ENCODE measurements around the gene TTC1. TPM values are rescaled to one million over a fixed set of nuclear protein-coding genes. Genes with fewer than 3 reads are reported as not detected.
A peak's percentile ranks its signal among the peaks of the same experiment; 100 is the strongest.
"Not testable (repeated sequence)": the region's sequence is repeated elsewhere in the genome, so short reads cannot be mapped to it uniquely, and the experiment has no call there.

TTC1 gene
- total RNA-seq, 2 experiments from 2014 or later: 50.1 to 51.6 TPM

DNA sequence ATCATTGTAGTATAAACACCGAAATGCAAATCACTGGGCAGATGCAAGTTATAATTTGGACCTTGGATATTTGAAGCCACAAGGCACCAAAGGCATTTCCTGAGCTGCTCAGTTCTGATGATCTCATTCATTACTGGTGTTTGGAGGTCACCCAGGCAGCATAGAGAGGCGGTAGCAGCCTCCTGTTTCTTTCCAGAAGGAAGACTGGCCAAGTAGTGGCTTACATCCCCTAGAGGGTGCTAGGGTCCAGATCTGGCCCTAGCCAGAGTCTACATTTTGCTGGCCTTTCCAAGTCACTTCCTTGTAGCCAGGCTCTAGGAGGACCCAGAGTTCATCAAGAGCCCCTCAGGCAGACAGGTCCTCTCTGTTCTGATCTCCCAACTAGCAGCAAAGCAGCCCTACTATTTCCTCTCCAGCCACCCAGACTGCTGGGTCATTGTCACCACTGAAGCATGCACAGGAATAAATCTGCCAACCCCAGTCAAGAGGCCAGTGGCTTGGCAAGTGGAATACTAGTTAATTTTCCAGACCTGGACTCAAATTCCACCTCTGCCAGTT is 33.4 kb upstream of the TTC1 start:
- H3K27ac Mint-ChIP-seq: no peak overlapping the region
- H3K4me1 Mint-ChIP-seq (ENCODE audit: low read depth): peaks cover 9% of the 10 kb centered on the region
- CTCF ChIA-PET: no interaction called here
- no peak for ATAC-seq
- H3K36me3 Mint-ChIP-seq (ENCODE audit: low read depth): no peaks in the 10 kb centered on the region
- peaks cover 47% of the 10 kb centered on the region for H3K27me3 Mint-ChIP-seq (ENCODE audit: low read depth)
- DNase-seq: no peak
- H3K4me3 Mint-ChIP-seq: no peak overlapping the region
- no peaks in the 10 kb centered on the region for H3K9me3 Mint-ChIP-seq (ENCODE audit: insufficient read depth)
- POLR2A ChIA-PET: no interaction called here

DNA sequence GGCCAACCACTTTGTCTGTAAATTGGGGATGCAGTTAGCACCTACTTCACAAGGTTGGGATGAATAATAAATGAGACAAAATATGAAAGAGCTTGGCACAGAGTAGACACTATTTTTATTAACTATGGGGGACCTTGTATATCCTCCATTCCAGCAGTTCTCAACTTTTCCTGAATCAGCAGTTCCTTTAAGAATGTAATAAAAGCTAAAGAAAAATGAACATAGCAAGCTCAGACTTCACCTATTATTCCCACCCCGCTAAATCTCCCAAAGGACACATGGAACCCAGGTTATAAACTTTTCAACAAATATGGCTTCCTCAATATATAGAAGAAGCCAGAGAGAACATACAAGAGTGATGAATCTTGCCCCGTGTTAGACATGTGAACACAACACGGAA is 32.0 kb upstream of the TTC1 start:
- no peak for DNase-seq
- Mint-ChIP-seq H3K4me1 (ENCODE audit: low read depth) (peaks cover 6% of the 10 kb centered on the region), H3K27ac (no peak overlapping the region), H3K9me3 (ENCODE audit: insufficient read depth) (no peaks in the 10 kb centered on the region), H3K27me3 (ENCODE audit: low read depth) (peaks cover 40% of the 10 kb centered on the region), H3K4me3 (no peak overlapping the region), H3K36me3 (ENCODE audit: low read depth) (no peaks in the 10 kb centered on the region)
- no peak for ATAC-seq
- ChIA-PET CTCF (interaction anchor here (3.6 kb wide), 1 partner anchor 10 kb away, joined by 14 read pairs; no protein-coding TSS in a partner anchor), POLR2A (no interaction called here)

DNA sequence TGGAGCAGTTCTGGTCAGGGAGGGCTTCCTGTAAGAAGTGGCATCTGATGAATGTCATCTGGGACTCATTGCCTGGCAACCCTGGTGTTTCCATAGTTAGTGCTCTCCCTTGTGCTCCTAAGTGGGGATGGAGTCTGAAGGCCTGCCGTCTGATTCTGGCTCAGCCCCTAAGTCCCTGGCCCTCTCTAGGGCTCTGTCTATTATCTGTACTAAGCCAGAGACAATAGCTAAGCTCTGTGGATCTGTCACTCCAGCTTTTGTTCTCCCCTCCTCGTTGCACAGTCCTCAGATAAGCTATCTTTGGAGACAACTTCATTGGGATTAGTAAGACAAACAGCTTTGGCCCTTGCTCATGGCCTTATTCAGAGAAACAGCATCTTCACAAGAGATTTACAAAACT is 30.6 kb upstream of the TTC1 start:
- no peak for ATAC-seq
- H3K36me3 Mint-ChIP-seq (ENCODE audit: low read depth): no peaks in the 10 kb centered on the region

DNA sequence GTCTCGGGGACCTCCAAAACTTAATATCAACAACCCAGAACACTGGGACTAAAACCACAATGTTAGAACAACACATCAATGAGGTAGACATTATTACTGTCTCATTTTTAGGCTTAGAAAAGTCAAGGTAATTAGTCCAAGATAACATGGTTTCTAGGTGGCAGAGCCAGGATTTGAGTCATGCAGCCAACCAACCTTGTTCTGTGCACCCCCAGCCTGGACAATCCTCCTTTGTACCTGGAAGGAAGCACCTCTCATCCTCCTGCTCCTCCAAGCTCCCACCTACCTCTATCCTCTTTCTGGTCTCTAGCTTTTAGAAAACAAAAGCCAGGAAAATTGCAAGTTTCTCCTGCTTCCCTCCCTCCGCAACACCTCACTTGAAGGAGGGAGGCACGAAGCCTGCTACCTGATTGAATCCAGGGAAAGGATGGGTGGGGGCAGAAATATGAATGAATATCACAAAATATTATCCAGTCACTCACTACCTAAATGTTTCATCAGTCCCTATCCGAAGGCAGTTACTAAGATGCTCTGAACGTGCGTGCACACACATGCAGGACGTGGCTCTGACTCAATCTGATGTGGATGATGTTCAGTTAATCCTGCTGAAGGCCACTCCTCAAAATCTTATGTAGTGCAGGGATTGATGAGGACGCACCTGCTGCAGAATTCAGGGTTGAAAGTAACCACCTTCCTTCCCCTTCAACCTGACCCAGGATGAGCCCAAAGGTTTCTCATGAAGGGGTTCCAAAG is 26.3 kb upstream of the TTC1 start:
- peaks cover 49% of the 10 kb centered on the region for H3K27me3 Mint-ChIP-seq (ENCODE audit: low read depth)
- POLR2A ChIA-PET: no interaction called here
- ATAC-seq (no peak), DNase-seq (no peak)
- CTCF ChIA-PET: no interaction called here
- H3K36me3 Mint-ChIP-seq (ENCODE audit: low read depth): no peaks in the 10 kb centered on the region
- no peak overlapping the region for H3K27ac Mint-ChIP-seq
- no peaks in the 10 kb centered on the region for H3K9me3 Mint-ChIP-seq (ENCODE audit: insufficient read depth)
- no peak overlapping the region for H3K4me3 Mint-ChIP-seq
- peaks cover 2% of the 10 kb centered on the region for H3K4me1 Mint-ChIP-seq (ENCODE audit: low read depth)

More for the DNA sequence above, 30.6 kb upstream of the TTC1 start:
- Mint-ChIP-seq H3K27me3 (ENCODE audit: low read depth) (peaks cover 36% of the 10 kb centered on the region), H3K4me1 (ENCODE audit: low read depth) (no peaks in the 10 kb centered on the region), H3K27ac (no peak overlapping the region), H3K4me3 (no peak overlapping the region), H3K9me3 (ENCODE audit: insufficient read depth) (no peaks in the 10 kb centered on the region)
- ChIA-PET CTCF (interaction anchor here (3.6 kb wide), 1 partner anchor 9 kb away, joined by 14 read pairs; no protein-coding TSS in a partner anchor), POLR2A (no interaction called here)
- no peak for DNase-seq

GRCh38 chr5:159987031-159987674 is 21.8 kb upstream of the TTC1 start:
- H3K9me3 Mint-ChIP-seq (ENCODE audit: insufficient read depth): no peaks in the 10 kb centered on the region
- H3K27me3 Mint-ChIP-seq (ENCODE audit: low read depth): peaks cover 46% of the 10 kb centered on the region
- ChIA-PET POLR2A (no interaction called here), CTCF (interaction anchor here (0.6 to 4.0 kb wide), 35 partner anchors 9 to 830 kb away, joined by 3 to 24 read pairs (median 3); partner anchors contain the start of genes C1QTNF2 and TTC1)
- ATAC-seq (peak; percentile 98), DNase-seq (peak; percentile 80)
- H3K4me1 Mint-ChIP-seq (ENCODE audit: low read depth): peaks cover 5% of the 10 kb centered on the region
- no peaks in the 10 kb centered on the region for H3K36me3 Mint-ChIP-seq (ENCODE audit: low read depth)
- H3K27ac Mint-ChIP-seq: no peak overlapping the region
- peak overlapping the region; percentile 49 for H3K4me3 Mint-ChIP-seq

DNA sequence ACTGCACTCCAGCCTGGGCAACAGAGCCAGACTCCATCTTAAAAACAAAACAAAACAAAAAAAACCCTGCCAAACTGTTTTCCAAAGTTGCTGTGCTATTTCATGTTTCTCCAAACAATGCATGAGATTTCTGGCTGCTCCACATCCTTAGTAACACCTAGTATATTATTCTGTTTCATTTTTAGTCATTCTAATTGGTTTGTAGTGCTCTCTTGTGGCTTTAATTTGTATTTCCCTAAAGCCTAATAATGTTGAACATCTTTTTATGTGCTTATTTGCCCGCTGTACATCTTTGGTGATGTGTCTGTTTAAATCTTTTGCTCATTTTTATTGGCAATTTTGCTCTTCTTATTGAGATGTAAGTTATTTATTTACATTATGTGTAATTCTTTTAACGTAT is 18.4 kb upstream of the TTC1 start:
- ATAC-seq: no peak
- Mint-ChIP-seq H3K27ac (no peak overlapping the region), H3K4me1 (ENCODE audit: low read depth) (peaks cover 5% of the 10 kb centered on the region), H3K4me3 (no peak overlapping the region), H3K27me3 (ENCODE audit: low read depth) (peaks cover 37% of the 10 kb centered on the region), H3K36me3 (ENCODE audit: low read depth) (no peaks in the 10 kb centered on the region), H3K9me3 (ENCODE audit: insufficient read depth) (peaks cover 8% of the 10 kb centered on the region)
- POLR2A ChIA-PET: no interaction called here
- no peak for DNase-seq
- CTCF ChIA-PET: interaction anchor here (0.9 kb wide), 1 partner anchor 474 kb away, joined by 3 read pairs; no protein-coding TSS in a partner anchor

DNA sequence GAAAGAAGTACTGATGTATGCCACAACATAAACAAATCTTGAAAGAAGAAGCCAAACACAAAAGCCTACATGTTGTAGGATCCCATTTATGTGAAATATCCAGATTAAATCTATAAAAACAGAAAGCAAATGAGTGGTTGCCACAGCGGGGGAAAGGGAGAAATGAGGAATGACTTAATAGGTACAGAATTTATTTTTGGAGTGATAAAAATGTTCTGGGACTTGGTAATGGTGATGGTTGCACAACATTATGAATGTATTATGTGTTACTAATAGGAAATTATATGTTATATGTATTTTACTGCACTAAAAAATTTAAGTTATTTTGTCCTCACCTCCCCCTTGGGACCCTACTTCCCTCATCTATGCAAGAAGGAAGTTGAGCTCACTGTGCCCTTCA is 16.4 kb upstream of the TTC1 start:
- ChIA-PET POLR2A (no interaction called here), CTCF (no interaction called here)
- no peak overlapping the region for H3K27ac Mint-ChIP-seq
- peaks cover 3% of the 10 kb centered on the region for H3K4me1 Mint-ChIP-seq (ENCODE audit: low read depth)
- no peaks in the 10 kb centered on the region for H3K36me3 Mint-ChIP-seq (ENCODE audit: low read depth)
- DNase-seq (no peak), ATAC-seq (no peak)
- H3K9me3 Mint-ChIP-seq (ENCODE audit: insufficient read depth): peaks cover 8% of the 10 kb centered on the region
- H3K4me3 Mint-ChIP-seq: no peak overlapping the region
- peaks cover 25% of the 10 kb centered on the region for H3K27me3 Mint-ChIP-seq (ENCODE audit: low read depth)

DNA sequence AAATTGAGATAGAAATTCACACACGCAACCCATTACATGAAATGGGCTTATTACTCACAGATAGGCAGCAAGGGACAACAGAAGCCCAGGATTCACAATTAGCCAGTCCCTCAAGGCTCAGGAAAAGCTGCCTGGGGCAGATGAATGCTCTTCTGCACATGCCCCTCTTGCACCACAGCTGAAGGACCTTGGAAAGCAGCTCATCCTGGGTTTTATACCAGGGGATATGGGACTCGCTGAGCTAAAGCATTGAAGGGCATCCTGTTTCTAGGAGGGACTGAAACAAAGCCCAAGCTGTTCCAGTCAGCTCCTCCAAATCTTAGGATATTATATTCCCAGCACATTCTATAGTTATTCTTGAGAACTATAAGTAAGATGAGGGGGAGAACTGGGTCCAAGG is 15.7 kb upstream of the TTC1 start:
- H3K9me3 Mint-ChIP-seq (ENCODE audit: insufficient read depth): peaks cover 8% of the 10 kb centered on the region
- ATAC-seq: no peak
- no peak overlapping the region for H3K27ac Mint-ChIP-seq
- ChIA-PET POLR2A (no interaction called here), CTCF (no interaction called here)
- H3K4me1 Mint-ChIP-seq (ENCODE audit: low read depth): no peaks in the 10 kb centered on the region
- peaks cover 20% of the 10 kb centered on the region for H3K27me3 Mint-ChIP-seq (ENCODE audit: low read depth)
- no peaks in the 10 kb centered on the region for H3K36me3 Mint-ChIP-seq (ENCODE audit: low read depth)
- H3K4me3 Mint-ChIP-seq: no peak overlapping the region
- no peak for DNase-seq

GRCh38 chr5:159995907-159996306 is 13.0 kb upstream of the TTC1 start:
- Mint-ChIP-seq H3K36me3 (ENCODE audit: low read depth) (no peaks in the 10 kb centered on the region), H3K27ac (no peak overlapping the region), H3K4me1 (ENCODE audit: low read depth) (no peaks in the 10 kb centered on the region), H3K9me3 (ENCODE audit: insufficient read depth) (peaks cover 8% of the 10 kb centered on the region), H3K4me3 (no peak overlapping the region), H3K27me3 (ENCODE audit: low read depth) (peaks cover 18% of the 10 kb centered on the region)
- CTCF ChIA-PET: no interaction called here
- DNase-seq (no peak), ATAC-seq (no peak)
- POLR2A ChIA-PET: no interaction called here

GRCh38 chr5:160001457-160001856 is 7.5 kb upstream of the TTC1 start:
- ATAC-seq (no peak), DNase-seq (no peak)
- CTCF ChIA-PET: interaction anchor here (1.5 to 2.1 kb wide), 2 partner anchors 14 to 20 kb away, joined by 4 to 6 read pairs; no protein-coding TSS in a partner anchor
- H3K27ac Mint-ChIP-seq: no peak overlapping the region
- H3K4me3 Mint-ChIP-seq: no peak overlapping the region
- H3K36me3 Mint-ChIP-seq (ENCODE audit: low read depth): no peaks in the 10 kb centered on the region
- POLR2A ChIA-PET: no interaction called here
- peaks cover 13% of the 10 kb centered on the region for H3K27me3 Mint-ChIP-seq (ENCODE audit: low read depth)
- no peaks in the 10 kb centered on the region for H3K9me3 Mint-ChIP-seq (ENCODE audit: insufficient read depth)
- no peaks in the 10 kb centered on the region for H3K4me1 Mint-ChIP-seq (ENCODE audit: low read depth)

GRCh38 chr5:160007514-160007913 is 1.4 kb upstream of the TTC1 start:
- ChIA-PET POLR2A (no interaction called here), CTCF (interaction anchor here (3.4 to 6.9 kb wide), 2 partner anchors 14 to 20 kb away, joined by 11 to 58 read pairs; no protein-coding TSS in a partner anchor)
- Mint-ChIP-seq H3K9me3 (ENCODE audit: insufficient read depth) (no peaks in the 10 kb centered on the region), H3K4me3 (no peak overlapping the region), H3K4me1 (ENCODE audit: low read depth) (peaks cover 22% of the 10 kb centered on the region), H3K27ac (no peak overlapping the region), H3K36me3 (ENCODE audit: low read depth) (peaks cover 21% of the 10 kb centered on the region), H3K27me3 (ENCODE audit: low read depth) (no peaks in the 10 kb centered on the region)
- ATAC-seq (no peak), DNase-seq (no peak)

- H3K9me3 Mint-ChIP-seq (ENCODE audit: insufficient read depth); H3K27ac Mint-ChIP-seq; H3K27me3 Mint-ChIP-seq (ENCODE audit: low read depth); DNase-seq: not testable (repeated sequence)
- CTCF ChIA-PET: interaction anchor here (1.1 to 6.9 kb wide), 6 partner anchors 13 to 596 kb away, joined by 3 to 58 read pairs (median 5); no protein-coding TSS in a partner anchor
- Mint-ChIP-seq H3K36me3 (ENCODE audit: low read depth) (peaks cover 21% of the 10 kb centered on the region), H3K4me1 (ENCODE audit: low read depth) (peaks cover 22% of the 10 kb centered on the region), H3K4me3 (peak overlapping the region; percentile 42)
- POLR2A ChIA-PET: interaction anchor here (0.6 to 1.7 kb wide), 8 partner anchors 8 to 841 kb away, joined by 3 to 9 read pairs (median 4); partner anchors contain the start of genes PWWP2A and SLU7
- peak; percentile 3 for ATAC-seq
These were observed 436 bp upstream of the TTC1 start for GRCh38 chr5:160008529-160008876.

Measured in activated CD8-positive, alpha-beta T cell treated with anti-CD3 and anti-CD28 coated beads, Interleukin-2, amount 10 ng/mL, durations not matched to agents 7 days and 5 days (primary cell).